HepG2 (cell line): Measurements from ENCODE around the gene RAE1. TPM values are rescaled to one million over a fixed set of nuclear protein-coding genes. Genes with fewer than 3 reads are reported as not detected.

Source experiments
- ASH2L ChIP-seq: fragments of 300-600, 200-600 bp; sonication (generic); IDR thresholded peaks from 2 replicates; pipeline ENCODE4 v1.7.0; 2017; ENCODE audit warnings: low read depth, mild to moderate bottlenecking, moderate library complexity, mixed read lengths, low read length; ENCODE audit not compliant: insufficient read length
- DPF2 ChIP-seq: sonication (generic); formaldehyde crosslinking; IDR thresholded peaks from 2 replicates; pipeline ENCODE4 v1.4.0; 2020; ENCODE audit warnings: mild to moderate bottlenecking, low read depth, missing genetic modification reagents, borderline replicate concordance
- EED ChIP-seq: sonication (generic); formaldehyde crosslinking; IDR thresholded peaks from 2 replicates; pipeline ENCODE4 v1.5.0; 2020; ENCODE audit warnings: mild to moderate bottlenecking, missing genetic modification reagents
- FOXM1 ChIP-seq: sonication (generic); formaldehyde crosslinking; IDR thresholded peaks from 2 replicates; pipeline ENCODE4 v1.5.0; 2020; ENCODE audit warnings: missing genetic modification reagents
- HCFC1 ChIP-seq: fragments of 150-350 bp; IDR thresholded peaks from 2 replicates; pipeline ENCODE4 v1.6.1; 2014; ENCODE audit warnings: low read depth, low read length
- NFIC ChIP-seq: IDR thresholded peaks from 2 replicates; pipeline ENCODE4 v1.6.1; 2012; ENCODE audit warnings: mild to moderate bottlenecking, low read length, inconsistent platforms
- RFXAP ChIP-seq: sonication (generic); formaldehyde crosslinking; IDR thresholded peaks from 2 replicates; pipeline ENCODE4 v1.4.0; 2020; ENCODE audit warnings: missing genetic modification reagents, borderline replicate concordance
- SIX1 ChIP-seq: sonication (generic); formaldehyde crosslinking; IDR thresholded peaks from 2 replicates; pipeline ENCODE4 v1.4.0; 2020; ENCODE audit warnings: missing genetic modification reagents, borderline replicate concordance
- SMAD3 ChIP-seq: sonication (generic); formaldehyde crosslinking; IDR thresholded peaks from 2 replicates; pipeline ENCODE4 v1.4.0; 2020; ENCODE audit warnings: missing genetic modification reagents
- SMARCC2 ChIP-seq: fragments of 450-650 bp; IDR thresholded peaks from 2 replicates; pipeline ENCODE4 v1.6.1; 2017; ENCODE audit warnings: antibody characterized with exemption, mild to moderate bottlenecking
- SMARCE1 ChIP-seq: fragments of 450-650 bp; IDR thresholded peaks from 2 replicates; pipeline ENCODE4 v1.6.1; 2017; ENCODE audit warnings: borderline replicate concordance
- SP140L ChIP-seq: sonication (generic); formaldehyde crosslinking; IDR thresholded peaks from 2 replicates; pipeline ENCODE4 v1.4.0; 2020; ENCODE audit warnings: missing genetic modification reagents, borderline replicate concordance
- STAT5B ChIP-seq: sonication (generic); formaldehyde crosslinking; IDR thresholded peaks from 2 replicates; pipeline ENCODE4 v1.4.0; 2020; ENCODE audit warnings: missing genetic modification reagents
- ZNF12 ChIP-seq: sonication (generic); formaldehyde crosslinking; IDR thresholded peaks from 2 replicates; pipeline ENCODE4 v1.5.0; 2020; ENCODE audit warnings: missing genetic modification reagents
- ZNF260 ChIP-seq: sonication (generic); formaldehyde crosslinking; IDR thresholded peaks from 2 replicates; pipeline ENCODE4 v1.4.0; 2020; ENCODE audit warnings: missing genetic modification reagents, low read depth, mild to moderate bottlenecking, borderline replicate concordance
- ZNF431 ChIP-seq: sonication (generic); formaldehyde crosslinking; IDR thresholded peaks from 2 replicates; pipeline ENCODE4 v1.9.0; 2022; ENCODE audit warnings: missing genetic modification reagents, low read depth, mild to moderate bottlenecking, borderline replicate concordance
- ZNF563 ChIP-seq: sonication (generic); formaldehyde crosslinking; IDR thresholded peaks from 2 replicates; pipeline ENCODE4 v1.8.0; 2022; ENCODE audit warnings: mild to moderate bottlenecking, moderate library complexity, missing genetic modification reagents
- ZNF614 ChIP-seq: IDR thresholded peaks from 2 replicates; pipeline ENCODE4 v1.6.1; 2018; ENCODE audit warnings: missing biosample characterization, missing genetic modification reagents, inconsistent platforms, borderline replicate concordance
- ZNF660 ChIP-seq: sonication (generic); formaldehyde crosslinking; IDR thresholded peaks from 2 replicates; pipeline ENCODE4 v1.5.1; 2020; ENCODE audit warnings: mild to moderate bottlenecking, low read depth, missing genetic modification reagents, borderline replicate concordance
- polyA plus RNA-seq, 8 experiments: library from polyadenylated mRNA; depleted of rRNA in 3 of 8; stranded (reverse) in 7 of 8; unstranded in 1 of 8; fragments of >200 nt; fragmentation: Illumina TruSeq in 4 of 8; extraction: Trizol in 4 of 8; gene quantifications; 2 replicates each; pipeline versions ENCODE4 v1.2.1 to v1.2.3, GENCODE V29; 2011 to 2016; ENCODE audit warnings: low read depth in 4 of 8, missing spikeins in 1 of 8, mixed read lengths in 1 of 8; ENCODE audit not compliant: insufficient read depth in 1 of 8
- total RNA-seq, 5 experiments: library from RNA; depleted of rRNA; stranded (reverse); fragments of >200 nt; fragmentation: Illumina TruSeq; extraction: Trizol; gene quantifications; 2 replicates each; pipeline ENCODE4 v1.2.3, GENCODE V29; 2016; ENCODE audit warnings: low read depth in 1 of 5
- TF ChIP-seq, protein P1 (sequence below): sonication (generic); formaldehyde crosslinking; IDR thresholded peaks from 2 replicates; pipeline ENCODE4 v1.5.0; 2020; ENCODE audit warnings: missing genetic modification reagents
- TF ChIP-seq, protein P2 (sequence below): sonication (generic); formaldehyde crosslinking; IDR thresholded peaks from 2 replicates; pipeline ENCODE4 v1.4.0; 2020; ENCODE audit warnings: missing genetic modification reagents
- TF ChIP-seq, protein P3 (sequence below): sonication (generic); formaldehyde crosslinking; IDR thresholded peaks from 2 replicates; pipeline ENCODE4 v1.8.1; 2023; ENCODE audit warnings: mild to moderate bottlenecking, missing genetic modification reagents
- TF ChIP-seq, protein P4 (sequence below): sonication (generic); formaldehyde crosslinking; conservative IDR thresholded peaks from 2 replicates; pipeline ENCODE4 v1.4.0; 2020; ENCODE audit warnings: missing genetic modification reagents

Gene RAE1
- total and polyA plus RNA-seq, 2 of the 13 experiments (the other 11 are each of a cell fraction or from before 2014, with no cell fraction given): 36.1 to 72.9 TPM

DNA sequence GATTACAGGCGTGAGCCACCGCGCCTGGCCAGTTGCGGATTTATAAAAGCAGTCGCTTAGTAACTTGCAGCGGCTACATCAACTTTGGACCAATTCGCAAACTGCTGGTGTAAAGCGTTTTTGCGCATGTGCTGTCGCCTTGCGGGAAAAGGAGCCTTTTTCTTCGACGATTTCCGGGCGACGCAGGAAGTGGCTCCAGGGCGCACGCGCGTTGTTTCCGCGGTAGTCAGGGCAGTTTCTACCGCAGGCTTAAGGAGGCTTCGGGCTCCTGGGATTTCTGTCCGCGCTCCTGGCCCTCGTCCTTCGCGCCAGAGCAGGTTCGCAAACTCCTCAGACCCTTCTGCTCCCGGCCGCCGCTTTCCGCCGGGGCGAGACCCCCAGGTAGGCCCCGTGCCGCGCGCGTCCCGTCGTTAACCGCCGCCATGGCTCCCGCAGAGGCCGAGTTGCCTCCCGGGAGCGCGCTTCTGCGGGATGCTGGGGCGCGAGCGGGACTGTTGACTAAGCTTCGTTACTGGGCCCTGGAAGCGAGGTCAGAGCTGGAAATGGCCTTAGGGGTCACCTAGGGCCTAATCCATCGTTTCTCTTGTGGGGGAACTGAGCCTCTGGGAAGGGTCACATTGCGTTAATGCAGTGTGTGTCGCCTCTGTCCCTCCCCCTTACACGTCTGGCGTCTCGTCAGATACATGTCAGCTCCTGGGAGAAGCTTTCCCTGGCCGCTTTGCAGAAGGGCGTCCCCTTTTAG, at the start of gene RAE1 (continued):
- TF ChIP-seq, protein P1, sequence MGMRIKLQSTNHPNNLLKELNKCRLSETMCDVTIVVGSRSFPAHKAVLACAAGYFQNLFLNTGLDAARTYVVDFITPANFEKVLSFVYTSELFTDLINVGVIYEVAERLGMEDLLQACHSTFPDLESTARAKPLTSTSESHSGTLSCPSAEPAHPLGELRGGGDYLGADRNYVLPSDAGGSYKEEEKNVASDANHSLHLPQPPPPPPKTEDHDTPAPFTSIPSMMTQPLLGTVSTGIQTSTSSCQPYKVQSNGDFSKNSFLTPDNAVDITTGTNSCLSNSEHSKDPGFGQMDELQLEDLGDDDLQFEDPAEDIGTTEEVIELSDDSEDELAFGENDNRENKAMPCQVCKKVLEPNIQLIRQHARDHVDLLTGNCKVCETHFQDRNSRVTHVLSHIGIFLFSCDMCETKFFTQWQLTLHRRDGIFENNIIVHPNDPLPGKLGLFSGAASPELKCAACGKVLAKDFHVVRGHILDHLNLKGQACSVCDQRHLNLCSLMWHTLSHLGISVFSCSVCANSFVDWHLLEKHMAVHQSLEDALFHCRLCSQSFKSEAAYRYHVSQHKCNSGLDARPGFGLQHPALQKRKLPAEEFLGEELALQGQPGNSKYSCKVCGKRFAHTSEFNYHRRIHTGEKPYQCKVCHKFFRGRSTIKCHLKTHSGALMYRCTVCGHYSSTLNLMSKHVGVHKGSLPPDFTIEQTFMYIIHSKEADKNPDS (CRISPR knock-in tag): no peak; the same call in 1 of the 2 replicates
- TF ChIP-seq RFXAP (CRISPR knock-in tag): 0 out of 2 replicates have a peak, but pooled peaks have one; percentile 44
- no peak for TF ChIP-seq SP140L (CRISPR knock-in tag)
- no peak for TF ChIP-seq FOXM1 (CRISPR knock-in tag)
- TF ChIP-seq ASH2L: peak; percentile 97
- TF ChIP-seq SIX1 (CRISPR knock-in tag): 0 out of 2 replicates have a peak, but pooled peaks have one; percentile 13
- no peak for TF ChIP-seq STAT5B (CRISPR knock-in tag)
- peak; percentile 50; the same call in 1 of the 2 replicates for TF ChIP-seq ZNF431 (CRISPR knock-in tag)
- TF ChIP-seq ZNF12: peak; percentile 15; the same call in 1 of the 2 replicates
- TF ChIP-seq, protein P2, sequence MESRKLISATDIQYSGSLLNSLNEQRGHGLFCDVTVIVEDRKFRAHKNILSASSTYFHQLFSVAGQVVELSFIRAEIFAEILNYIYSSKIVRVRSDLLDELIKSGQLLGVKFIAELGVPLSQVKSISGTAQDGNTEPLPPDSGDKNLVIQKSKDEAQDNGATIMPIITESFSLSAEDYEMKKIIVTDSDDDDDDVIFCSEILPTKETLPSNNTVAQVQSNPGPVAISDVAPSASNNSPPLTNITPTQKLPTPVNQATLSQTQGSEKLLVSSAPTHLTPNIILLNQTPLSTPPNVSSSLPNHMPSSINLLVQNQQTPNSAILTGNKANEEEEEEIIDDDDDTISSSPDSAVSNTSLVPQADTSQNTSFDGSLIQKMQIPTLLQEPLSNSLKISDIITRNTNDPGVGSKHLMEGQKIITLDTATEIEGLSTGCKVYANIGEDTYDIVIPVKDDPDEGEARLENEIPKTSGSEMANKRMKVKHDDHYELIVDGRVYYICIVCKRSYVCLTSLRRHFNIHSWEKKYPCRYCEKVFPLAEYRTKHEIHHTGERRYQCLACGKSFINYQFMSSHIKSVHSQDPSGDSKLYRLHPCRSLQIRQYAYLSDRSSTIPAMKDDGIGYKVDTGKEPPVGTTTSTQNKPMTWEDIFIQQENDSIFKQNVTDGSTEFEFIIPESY (CRISPR knock-in tag): 0 out of 2 replicates have a peak, but pooled peaks have one; percentile 4
- no peak; the same call in 1 of the 2 replicates for TF ChIP-seq SMAD3 (CRISPR knock-in tag)
- no peak; the same call in 1 of the 2 replicates for TF ChIP-seq ZNF660 (CRISPR knock-in tag)
- TF ChIP-seq, protein P3, sequence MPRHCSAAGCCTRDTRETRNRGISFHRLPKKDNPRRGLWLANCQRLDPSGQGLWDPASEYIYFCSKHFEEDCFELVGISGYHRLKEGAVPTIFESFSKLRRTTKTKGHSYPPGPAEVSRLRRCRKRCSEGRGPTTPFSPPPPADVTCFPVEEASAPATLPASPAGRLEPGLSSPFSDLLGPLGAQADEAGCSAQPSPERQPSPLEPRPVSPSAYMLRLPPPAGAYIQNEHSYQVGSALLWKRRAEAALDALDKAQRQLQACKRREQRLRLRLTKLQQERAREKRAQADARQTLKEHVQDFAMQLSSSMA: peak; percentile 88; the same call in 1 of the 2 replicates
- peak; percentile 34; the same call in 1 of the 2 replicates for TF ChIP-seq HCFC1
- no peak for TF ChIP-seq NFIC
- peak; percentile 98 for TF ChIP-seq EED (CRISPR knock-in tag)
- TF ChIP-seq ZNF563: peak; percentile 98
- TF ChIP-seq ZNF260 (CRISPR knock-in tag): no peak
- TF ChIP-seq, protein P4, sequence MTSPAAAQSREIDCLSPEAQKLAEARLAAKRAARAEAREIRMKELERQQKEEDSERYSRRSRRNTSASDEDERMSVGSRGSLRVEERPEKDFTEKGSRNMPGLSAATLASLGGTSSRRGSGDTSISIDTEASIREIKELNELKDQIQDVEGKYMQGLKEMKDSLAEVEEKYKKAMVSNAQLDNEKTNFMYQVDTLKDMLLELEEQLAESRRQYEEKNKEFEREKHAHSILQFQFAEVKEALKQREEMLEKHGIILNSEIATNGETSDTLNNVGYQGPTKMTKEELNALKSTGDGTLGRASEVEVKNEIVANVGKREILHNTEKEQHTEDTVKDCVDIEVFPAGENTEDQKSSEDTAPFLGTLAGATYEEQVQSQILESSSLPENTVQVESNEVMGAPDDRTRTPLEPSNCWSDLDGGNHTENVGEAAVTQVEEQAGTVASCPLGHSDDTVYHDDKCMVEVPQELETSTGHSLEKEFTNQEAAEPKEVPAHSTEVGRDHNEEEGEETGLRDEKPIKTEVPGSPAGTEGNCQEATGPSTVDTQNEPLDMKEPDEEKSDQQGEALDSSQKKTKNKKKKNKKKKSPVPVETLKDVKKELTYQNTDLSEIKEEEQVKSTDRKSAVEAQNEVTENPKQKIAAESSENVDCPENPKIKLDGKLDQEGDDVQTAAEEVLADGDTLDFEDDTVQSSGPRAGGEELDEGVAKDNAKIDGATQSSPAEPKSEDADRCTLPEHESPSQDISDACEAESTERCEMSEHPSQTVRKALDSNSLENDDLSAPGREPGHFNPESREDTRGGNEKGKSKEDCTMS (CRISPR knock-in tag): no peak
- TF ChIP-seq ZNF614 (CRISPR knock-in tag): no peak
- no peak for TF ChIP-seq SMARCC2
- TF ChIP-seq SMARCE1: no peak
- no peak for TF ChIP-seq DPF2 (CRISPR knock-in tag)
